Measurements from ENCODE around the gene RSAD1.

DNA sequence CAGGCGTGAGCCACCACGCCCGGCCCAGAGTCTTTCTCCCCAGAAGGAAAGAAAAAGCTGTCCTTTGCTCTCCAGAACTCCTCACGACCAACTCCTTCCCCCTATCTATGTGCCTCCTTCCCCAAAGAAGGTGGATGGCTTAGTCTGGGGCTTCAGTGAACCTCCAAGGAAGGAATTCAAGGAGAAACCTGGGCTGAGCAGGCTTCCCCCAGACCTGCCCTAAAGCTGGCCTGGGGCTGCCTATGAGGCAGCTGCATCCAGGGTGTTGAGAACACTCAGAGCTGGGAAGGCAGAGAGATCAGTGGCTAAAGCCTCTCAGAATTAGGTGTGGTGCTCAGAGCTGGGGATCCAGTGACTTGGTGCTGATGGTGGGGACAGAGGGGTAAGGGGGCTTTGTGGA lies 48.9 kb upstream of the RSAD1 start:
- TF ChIP-seq EZH2phosphoT487 (conservative IDR thresholded peaks at IDR 0.05; ENCODE audit: low read length), result no peak
- TF ChIP-seq, protein P1, sequence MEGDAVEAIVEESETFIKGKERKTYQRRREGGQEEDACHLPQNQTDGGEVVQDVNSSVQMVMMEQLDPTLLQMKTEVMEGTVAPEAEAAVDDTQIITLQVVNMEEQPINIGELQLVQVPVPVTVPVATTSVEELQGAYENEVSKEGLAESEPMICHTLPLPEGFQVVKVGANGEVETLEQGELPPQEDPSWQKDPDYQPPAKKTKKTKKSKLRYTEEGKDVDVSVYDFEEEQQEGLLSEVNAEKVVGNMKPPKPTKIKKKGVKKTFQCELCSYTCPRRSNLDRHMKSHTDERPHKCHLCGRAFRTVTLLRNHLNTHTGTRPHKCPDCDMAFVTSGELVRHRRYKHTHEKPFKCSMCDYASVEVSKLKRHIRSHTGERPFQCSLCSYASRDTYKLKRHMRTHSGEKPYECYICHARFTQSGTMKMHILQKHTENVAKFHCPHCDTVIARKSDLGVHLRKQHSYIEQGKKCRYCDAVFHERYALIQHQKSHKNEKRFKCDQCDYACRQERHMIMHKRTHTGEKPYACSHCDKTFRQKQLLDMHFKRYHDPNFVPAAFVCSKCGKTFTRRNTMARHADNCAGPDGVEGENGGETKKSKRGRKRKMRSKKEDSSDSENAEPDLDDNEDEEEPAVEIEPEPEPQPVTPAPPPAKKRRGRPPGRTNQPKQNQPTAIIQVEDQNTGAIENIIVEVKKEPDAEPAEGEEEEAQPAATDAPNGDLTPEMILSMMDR (IDR thresholded peaks at IDR 0.05; ENCODE audit: insufficient read depth, low read length, poor library complexity, severe bottlenecking), result no peak
